ENCODE results near the gene OR2A7. TPM values are rescaled to one million over a fixed set of nuclear protein-coding genes. Genes with fewer than 3 reads are reported as not detected.
"Not testable (repeated sequence)": the region's sequence is repeated elsewhere in the genome, so short reads cannot be mapped to it uniquely, and the experiment has no call there.

The OR2A7 gene
- polyA plus RNA-seq, 1 experiment, result not detected

GRCh38 chr7:144223675-144224074 lies 40.9 kb downstream of the OR2A7 start:
- H3K9me3 ChIP-seq (ENCODE audit: control insufficient read depth, insufficient read depth, low read length); DNase-seq (ENCODE audit: low read depth, low spot score); H3K27ac ChIP-seq (ENCODE audit: low read depth, low read length); H3K4me3 ChIP-seq (ENCODE audit: low read depth, low read length); H3K27me3 ChIP-seq (ENCODE audit: control insufficient read depth, insufficient read depth, low read length); POLR2A ChIA-PET; CTCF ChIA-PET: not testable (repeated sequence)

DNA sequence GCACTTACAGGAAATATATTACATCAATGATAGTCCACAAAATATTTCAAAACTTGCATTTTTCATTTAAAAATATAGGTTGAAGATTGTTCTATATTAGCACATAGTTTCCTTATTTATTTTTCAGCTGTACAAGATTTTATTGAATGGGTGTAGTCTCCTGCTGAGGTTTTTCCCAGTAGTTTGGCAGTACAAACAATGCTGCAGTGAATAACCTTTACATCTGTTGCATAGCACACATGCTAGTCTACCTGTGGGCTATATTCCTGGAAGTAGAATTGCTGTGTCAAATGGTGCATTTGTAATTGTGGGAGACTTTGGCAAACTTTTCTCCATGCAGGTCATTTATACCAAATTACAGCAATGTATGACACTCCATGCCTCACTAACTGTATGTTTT lies 44.1 kb downstream of the OR2A7 start:
- POLR2A ChIA-PET; CTCF ChIA-PET; H3K9me3 ChIP-seq (ENCODE audit: control insufficient read depth, insufficient read depth, low read length); H3K27ac ChIP-seq (ENCODE audit: low read depth, low read length); H3K27me3 ChIP-seq (ENCODE audit: control insufficient read depth, insufficient read depth, low read length); H3K4me3 ChIP-seq (ENCODE audit: low read depth, low read length); DNase-seq (ENCODE audit: low read depth, low spot score): not testable (repeated sequence)

DNA sequence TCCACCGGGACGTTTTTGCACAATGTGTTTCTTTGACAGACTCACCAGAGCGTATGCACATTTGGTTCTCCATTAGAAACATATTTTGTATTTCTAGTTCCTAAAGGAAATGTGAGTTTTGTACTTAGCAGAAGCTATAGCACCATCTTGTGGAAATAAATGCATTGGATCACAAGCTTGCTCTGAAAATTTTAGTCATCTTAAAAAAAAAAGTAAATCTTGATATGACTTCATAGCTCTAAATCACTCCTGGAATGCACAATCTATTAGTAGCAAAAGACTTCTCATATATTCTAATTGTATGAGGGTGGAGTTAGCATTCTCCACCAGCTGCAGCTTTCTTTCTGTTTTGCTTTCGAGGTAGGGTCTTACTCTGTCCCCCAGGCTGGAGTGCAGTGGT lies 45.4 kb downstream of the OR2A7 start:
- DNase-seq (ENCODE audit: low read depth, low spot score); H3K9me3 ChIP-seq (ENCODE audit: control insufficient read depth, insufficient read depth, low read length); H3K27me3 ChIP-seq (ENCODE audit: control insufficient read depth, insufficient read depth, low read length); H3K27ac ChIP-seq (ENCODE audit: low read depth, low read length); H3K4me3 ChIP-seq (ENCODE audit: low read depth, low read length); POLR2A ChIA-PET; CTCF ChIA-PET: not testable (repeated sequence)

- CTCF ChIA-PET; H3K27me3 ChIP-seq (ENCODE audit: control insufficient read depth, insufficient read depth, low read length); DNase-seq (ENCODE audit: low read depth, low spot score); H3K4me3 ChIP-seq (ENCODE audit: low read depth, low read length); H3K9me3 ChIP-seq (ENCODE audit: control insufficient read depth, insufficient read depth, low read length); H3K27ac ChIP-seq (ENCODE audit: low read depth, low read length); POLR2A ChIA-PET: not testable (repeated sequence)
Measured at GRCh38 chr7:144218581-144218980, 46.0 kb downstream of the OR2A7 start.

DNA sequence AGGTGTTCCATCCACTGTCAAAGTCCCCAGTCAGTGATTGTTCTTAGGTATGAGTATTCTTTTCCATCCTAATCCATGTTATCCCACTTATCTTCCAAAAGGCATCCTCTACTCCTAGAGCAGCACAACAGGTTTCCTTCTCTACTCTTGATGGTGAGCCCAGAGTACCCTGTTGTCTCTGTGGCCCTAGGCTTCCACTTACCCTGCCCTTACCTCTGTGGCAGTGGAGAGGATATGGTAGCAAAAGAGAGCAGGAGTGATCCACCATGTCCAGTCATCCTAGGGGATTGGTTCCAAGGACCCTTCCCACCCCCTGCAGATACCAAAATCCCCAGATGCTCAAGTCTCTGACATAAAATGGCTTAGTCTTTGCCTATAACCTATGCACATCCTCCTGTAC lies 47.4 kb downstream of the OR2A7 start:
- H3K9me3 ChIP-seq (ENCODE audit: control insufficient read depth, insufficient read depth, low read length); DNase-seq (ENCODE audit: low read depth, low spot score); H3K27ac ChIP-seq (ENCODE audit: low read depth, low read length); H3K27me3 ChIP-seq (ENCODE audit: control insufficient read depth, insufficient read depth, low read length); CTCF ChIA-PET; POLR2A ChIA-PET; H3K4me3 ChIP-seq (ENCODE audit: low read depth, low read length): not testable (repeated sequence)

Other genes with a start within 250 kb of the OR2A7 start
- gene OR2A5, start 215.8 kb downstream of the OR2A7 start, polyA plus RNA-seq (2011; rRNA removed), result not detected in 2 replicates
- not detected in 2 replicates for gene OR2A25, start 195.0 kb downstream of the OR2A7 start, polyA plus RNA-seq (2011; rRNA removed)
- not detected in 2 replicates for gene OR2A12, start 178.5 kb downstream of the OR2A7 start, polyA plus RNA-seq (2011; rRNA removed)
- gene OR2A2, start 155.2 kb downstream of the OR2A7 start, polyA plus RNA-seq (2011; rRNA removed), result not detected in 2 replicates
- not detected in 2 replicates for gene OR2A14, start 141.6 kb downstream of the OR2A7 start, polyA plus RNA-seq (2011; rRNA removed)
- 0.04 TPM in 1 of 2 replicates, not detected in the other for gene CTAGE4, start 81.3 kb downstream of the OR2A7 start, polyA plus RNA-seq (2011; rRNA removed)
- gene ARHGEF35, start 69.0 kb downstream of the OR2A7 start, polyA plus RNA-seq (2011; rRNA removed), result 0.10 and 0.20 TPM in 2 replicates
- not detected in 2 replicates for gene OR2A42, start 25.2 kb downstream of the OR2A7 start, polyA plus RNA-seq (2011; rRNA removed)
- 0.16 TPM in 1 of 2 replicates, not detected in the other for gene CTAGE8, start 4.5 kb upstream of the OR2A7 start, polyA plus RNA-seq (2011; rRNA removed)
- not detected in 2 replicates for gene OR2A1, start 47.6 kb upstream of the OR2A7 start, polyA plus RNA-seq (2011; rRNA removed)
- 0.47 and 0.79 TPM in 2 replicates for gene ARHGEF5, start 90.6 kb upstream of the OR2A7 start, polyA plus RNA-seq (2011; rRNA removed)
- not detected in 2 replicates for gene NOBOX, start 138.9 kb upstream of the OR2A7 start, polyA plus RNA-seq (2011; rRNA removed)

All from AG04450 (cell line).